ENCODE data around the gene ARMC3. TPM values are rescaled to one million over a fixed set of nuclear protein-coding genes. Genes with fewer than 3 reads are reported as not detected.

Gene ARMC3
- total RNA-seq, 1 donor from 2014 or later = 0.23 TPM

- Histone ChIP-seq H2AFZ (ENCODE audit: low read depth, low read length) (no peak overlapping the region), H3K27me3 (ENCODE audit: insufficient read depth, low read length) (peaks cover 3% of the 10 kb centered on the region), H3K4me1 (ENCODE audit: insufficient read depth, low read length) (no peaks in the 10 kb centered on the region), H3K27ac (ENCODE audit: low read depth, low read length) (no peak overlapping the region), H3K79me2 (ENCODE audit: insufficient read depth, low read length) (no peaks in the 10 kb centered on the region), H3K4me2 (ENCODE audit: low read length) (no peak overlapping the region), H3K9ac (ENCODE audit: low read length) (no peak overlapping the region), H4K20me1 (ENCODE audit: insufficient read depth, low read length) (no peaks in the 10 kb centered on the region), H3K4me3 (ENCODE audit: insufficient read depth, low read depth, low read length) (no peak overlapping the region), H3K36me3 (ENCODE audit: insufficient read depth, low read length) (no peaks in the 10 kb centered on the region), H3K9me3 (ENCODE audit: insufficient read depth, low read depth, low read length) (no peaks in the 10 kb centered on the region)
- H3K27ac Mint-ChIP-seq (ENCODE audit: unreplicated experiment) = no peak overlapping the region
- no peaks in the 10 kb centered on the region for H3K4me1 Mint-ChIP-seq (ENCODE audit: low read depth, unreplicated experiment)
- TF ChIP-seq, protein P1, sequence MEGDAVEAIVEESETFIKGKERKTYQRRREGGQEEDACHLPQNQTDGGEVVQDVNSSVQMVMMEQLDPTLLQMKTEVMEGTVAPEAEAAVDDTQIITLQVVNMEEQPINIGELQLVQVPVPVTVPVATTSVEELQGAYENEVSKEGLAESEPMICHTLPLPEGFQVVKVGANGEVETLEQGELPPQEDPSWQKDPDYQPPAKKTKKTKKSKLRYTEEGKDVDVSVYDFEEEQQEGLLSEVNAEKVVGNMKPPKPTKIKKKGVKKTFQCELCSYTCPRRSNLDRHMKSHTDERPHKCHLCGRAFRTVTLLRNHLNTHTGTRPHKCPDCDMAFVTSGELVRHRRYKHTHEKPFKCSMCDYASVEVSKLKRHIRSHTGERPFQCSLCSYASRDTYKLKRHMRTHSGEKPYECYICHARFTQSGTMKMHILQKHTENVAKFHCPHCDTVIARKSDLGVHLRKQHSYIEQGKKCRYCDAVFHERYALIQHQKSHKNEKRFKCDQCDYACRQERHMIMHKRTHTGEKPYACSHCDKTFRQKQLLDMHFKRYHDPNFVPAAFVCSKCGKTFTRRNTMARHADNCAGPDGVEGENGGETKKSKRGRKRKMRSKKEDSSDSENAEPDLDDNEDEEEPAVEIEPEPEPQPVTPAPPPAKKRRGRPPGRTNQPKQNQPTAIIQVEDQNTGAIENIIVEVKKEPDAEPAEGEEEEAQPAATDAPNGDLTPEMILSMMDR (IDR thresholded peaks at IDR 0.05; ENCODE audit: insufficient read depth, low read depth, low read length) = no peak
- TF ChIP-seq EZH2 (IDR thresholded peaks at IDR 0.05; ENCODE audit: insufficient read depth, low read length) = no peak
- no peak overlapping the region for H3K4me3 Mint-ChIP-seq (ENCODE audit: unreplicated experiment)
- no peaks in the 10 kb centered on the region for H3K36me3 Mint-ChIP-seq (ENCODE audit: low read depth, unreplicated experiment)
- H3K9me3 Mint-ChIP-seq (ENCODE audit: unreplicated experiment) = no peaks in the 10 kb centered on the region
- H3K27me3 Mint-ChIP-seq (ENCODE audit: low read depth, unreplicated experiment) = peaks cover 13% of the 10 kb centered on the region
- no peak for FAIRE-seq
- no peak for DNase-seq (ENCODE audit: low read depth)
Measured at GRCh38 chr10:22992621-22993020, 64.8 kb downstream of the ARMC3 start.

- Mint-ChIP-seq H3K36me3 (ENCODE audit: low read depth, unreplicated experiment) (no peaks in the 10 kb centered on the region), H3K4me1 (ENCODE audit: low read depth, unreplicated experiment) (no peaks in the 10 kb centered on the region), H3K9me3 (ENCODE audit: unreplicated experiment) (no peaks in the 10 kb centered on the region), H3K4me3 (ENCODE audit: unreplicated experiment) (no peak overlapping the region), H3K27ac (ENCODE audit: unreplicated experiment) (no peak overlapping the region), H3K27me3 (ENCODE audit: low read depth, unreplicated experiment) (peaks cover 13% of the 10 kb centered on the region)
- H3K27ac ChIP-seq (ENCODE audit: low read depth, low read length) = no peak overlapping the region
- H3K9ac ChIP-seq (ENCODE audit: low read length) = no peak overlapping the region
- no peak overlapping the region for H2AFZ ChIP-seq (ENCODE audit: low read depth, low read length)
- no peak overlapping the region for H3K4me2 ChIP-seq (ENCODE audit: low read length)
- no peaks in the 10 kb centered on the region for H3K79me2 ChIP-seq (ENCODE audit: insufficient read depth, low read length)
- no peak overlapping the region for H3K4me3 ChIP-seq (ENCODE audit: insufficient read depth, low read depth, low read length)
- H3K27me3 ChIP-seq (ENCODE audit: insufficient read depth, low read length) = peaks cover 3% of the 10 kb centered on the region
- TF ChIP-seq, protein P1 (IDR thresholded peaks at IDR 0.05; ENCODE audit: insufficient read depth, low read depth, low read length) = no peak
- no peak for TF ChIP-seq EZH2 (IDR thresholded peaks at IDR 0.05; ENCODE audit: insufficient read depth, low read length)
- no peaks in the 10 kb centered on the region for H4K20me1 ChIP-seq (ENCODE audit: insufficient read depth, low read length)
- no peak for DNase-seq (ENCODE audit: low read depth)
- no peaks in the 10 kb centered on the region for H3K9me3 ChIP-seq (ENCODE audit: insufficient read depth, low read depth, low read length)
- FAIRE-seq = no peak
- H3K36me3 ChIP-seq (ENCODE audit: insufficient read depth, low read length) = no peaks in the 10 kb centered on the region
- H3K4me1 ChIP-seq (ENCODE audit: insufficient read depth, low read length) = no peaks in the 10 kb centered on the region
Measured at GRCh38 chr10:22993314-22993713, 65.5 kb downstream of the ARMC3 start.

- no peaks in the 10 kb centered on the region for H3K36me3 ChIP-seq (ENCODE audit: insufficient read depth, low read length)
- DNase-seq (ENCODE audit: low read depth) (peak; percentile 33), FAIRE-seq (no peak)
- TF ChIP-seq EZH2 (IDR thresholded peaks at IDR 0.05; ENCODE audit: insufficient read depth, low read length) = no peak
- TF ChIP-seq, protein P1 (IDR thresholded peaks at IDR 0.05; ENCODE audit: insufficient read depth, low read depth, low read length) = no peak
- H2AFZ ChIP-seq (ENCODE audit: low read depth, low read length) = no peak overlapping the region
- Mint-ChIP-seq H3K36me3 (ENCODE audit: low read depth, unreplicated experiment) (no peaks in the 10 kb centered on the region), H3K4me3 (ENCODE audit: unreplicated experiment) (no peak overlapping the region), H3K27me3 (ENCODE audit: low read depth, unreplicated experiment) (peaks cover 20% of the 10 kb centered on the region), H3K4me1 (ENCODE audit: low read depth, unreplicated experiment) (no peaks in the 10 kb centered on the region), H3K9me3 (ENCODE audit: unreplicated experiment) (no peaks in the 10 kb centered on the region), H3K27ac (ENCODE audit: unreplicated experiment) (no peak overlapping the region)
- H3K9ac ChIP-seq (ENCODE audit: low read length) = no peak overlapping the region
- H3K4me3 ChIP-seq (ENCODE audit: insufficient read depth, low read depth, low read length) = no peak overlapping the region
- no peaks in the 10 kb centered on the region for H3K4me1 ChIP-seq (ENCODE audit: insufficient read depth, low read length)
- peaks cover 5% of the 10 kb centered on the region for H3K27me3 ChIP-seq (ENCODE audit: insufficient read depth, low read length)
- H3K79me2 ChIP-seq (ENCODE audit: insufficient read depth, low read length) = no peaks in the 10 kb centered on the region
- H4K20me1 ChIP-seq (ENCODE audit: insufficient read depth, low read length) = no peaks in the 10 kb centered on the region
- no peak overlapping the region for H3K27ac ChIP-seq (ENCODE audit: low read depth, low read length)
- H3K9me3 ChIP-seq (ENCODE audit: insufficient read depth, low read depth, low read length) = no peaks in the 10 kb centered on the region
- H3K4me2 ChIP-seq (ENCODE audit: low read length) = no peak overlapping the region
Measured at GRCh38 chr10:22997096-22997495, 69.2 kb downstream of the ARMC3 start.

Data from astrocyte (in vitro differentiated cells and primary cell).